GM23338 (cell line): Measurements from ENCODE around the gene MCAM. TPM values are rescaled to one million over a fixed set of nuclear protein-coding genes. Genes with fewer than 3 reads are reported as not detected.

Source experiments
- CREB1 ChIP-seq: fragments of 250-450 bp; sonication (Bioruptor Pico); IDR thresholded peaks from 2 replicates; pipeline ENCODE4 v1.5.0; 2020; ENCODE audit warnings: low read depth, mild to moderate bottlenecking, moderate library complexity
- EZH2phosphoT487 ChIP-seq: fragments of 200-600 bp; sonication (generic); IDR thresholded peaks from one replicate; pipeline ENCODE4 v1.8.1; 2018; ENCODE audit warnings: antibody characterized with exemption; ENCODE audit not compliant: unreplicated experiment
- JUNB ChIP-seq: IDR thresholded peaks from one replicate; pipeline ENCODE4 v1.6.1; 2016; ENCODE audit warnings: antibody characterized with exemption; ENCODE audit not compliant: unreplicated experiment
- POLR2AphosphoS5 ChIP-seq: IDR thresholded peaks from 2 replicates; pipeline ENCODE4 v1.6.1; 2016; ENCODE audit warnings: antibody characterized with exemption, low read depth
- STAT1 ChIP-seq: IDR thresholded peaks from one replicate; pipeline ENCODE4 v1.6.1; 2016; ENCODE audit warnings: antibody characterized with exemption; ENCODE audit not compliant: unreplicated experiment
- ZNF331 ChIP-seq: fragments of 250-450 bp; sonication (Bioruptor Pico); IDR thresholded peaks from 2 replicates; pipeline ENCODE4 v1.5.0; 2020; ENCODE audit warnings: low read depth, mild to moderate bottlenecking, moderate library complexity
- ZNF462 ChIP-seq: fragments of 250-450 bp; sonication (Bioruptor Pico); IDR thresholded peaks from 2 replicates; pipeline ENCODE4 v1.5.0; 2020; ENCODE audit warnings: mild to moderate bottlenecking, moderate library complexity
- polyA plus RNA-seq: library from polyadenylated mRNA; unstranded; fragments of >200 nt; fragmentation: Nextera tagmentation; extraction: Ambion mirVana; gene quantifications from 2 replicates; pipeline ENCODE4 v1.2.1, GENCODE V29; 2016
- total RNA-seq: library from RNA; depleted of rRNA; stranded (reverse); fragments of >200 nt; shearing (Covaris generic); gene quantifications from 2 replicates; pipeline ENCODE4 v1.2.3, GENCODE V29; 2014
- TF ChIP-seq, protein P1 (sequence below): IDR thresholded peaks from one replicate; pipeline ENCODE4 v1.6.1; 2018; ENCODE audit warnings: antibody characterized with exemption; ENCODE audit not compliant: unreplicated experiment

Gene MCAM
- total and polyA plus RNA-seq, 2 experiments from 2014 or later, result 8.9 to 79.5 TPM

DNA sequence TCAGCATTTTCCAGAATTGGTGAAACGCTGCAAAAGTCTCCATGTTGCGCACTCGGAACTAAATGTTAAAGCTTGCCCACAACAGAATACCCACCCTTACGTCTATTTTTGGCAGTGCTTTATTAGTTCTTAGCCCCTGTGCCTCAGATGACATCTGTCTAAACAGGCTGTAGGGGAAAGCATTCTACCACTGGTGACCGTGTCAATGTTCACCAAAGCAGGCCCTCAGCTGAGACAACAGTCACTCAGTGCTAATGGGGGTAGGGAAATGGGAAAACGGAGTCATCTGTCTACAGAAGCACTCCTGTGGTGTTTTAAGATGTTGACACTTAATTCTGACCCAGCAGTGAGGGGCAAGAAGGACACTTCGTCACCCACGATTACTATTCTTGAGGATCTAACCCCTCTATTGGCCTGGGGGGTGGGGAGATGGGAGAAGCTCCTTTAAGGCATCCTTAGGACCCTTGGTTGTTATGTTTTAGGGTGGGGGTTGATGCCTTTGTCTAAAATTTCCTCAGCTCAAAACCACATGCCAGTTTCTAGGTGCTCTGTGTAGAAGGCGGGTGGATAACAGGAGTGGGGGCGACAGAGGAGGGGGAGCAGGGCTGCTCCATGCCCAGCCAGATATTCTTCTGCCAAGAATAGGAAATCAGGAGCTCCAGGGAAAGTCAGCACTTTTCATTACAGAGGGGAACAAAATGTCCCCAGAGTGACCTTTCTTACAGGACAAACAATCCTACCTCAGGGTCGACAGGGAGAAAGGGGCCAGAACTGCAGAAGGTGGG, 45.2 kb upstream of the MCAM start (continued):
- no peak for TF ChIP-seq ZNF462 (CRISPR knock-in tag)
- no peak for TF ChIP-seq POLR2AphosphoS5
- no peak for TF ChIP-seq CREB1 (CRISPR knock-in tag)
- TF ChIP-seq, protein P1, sequence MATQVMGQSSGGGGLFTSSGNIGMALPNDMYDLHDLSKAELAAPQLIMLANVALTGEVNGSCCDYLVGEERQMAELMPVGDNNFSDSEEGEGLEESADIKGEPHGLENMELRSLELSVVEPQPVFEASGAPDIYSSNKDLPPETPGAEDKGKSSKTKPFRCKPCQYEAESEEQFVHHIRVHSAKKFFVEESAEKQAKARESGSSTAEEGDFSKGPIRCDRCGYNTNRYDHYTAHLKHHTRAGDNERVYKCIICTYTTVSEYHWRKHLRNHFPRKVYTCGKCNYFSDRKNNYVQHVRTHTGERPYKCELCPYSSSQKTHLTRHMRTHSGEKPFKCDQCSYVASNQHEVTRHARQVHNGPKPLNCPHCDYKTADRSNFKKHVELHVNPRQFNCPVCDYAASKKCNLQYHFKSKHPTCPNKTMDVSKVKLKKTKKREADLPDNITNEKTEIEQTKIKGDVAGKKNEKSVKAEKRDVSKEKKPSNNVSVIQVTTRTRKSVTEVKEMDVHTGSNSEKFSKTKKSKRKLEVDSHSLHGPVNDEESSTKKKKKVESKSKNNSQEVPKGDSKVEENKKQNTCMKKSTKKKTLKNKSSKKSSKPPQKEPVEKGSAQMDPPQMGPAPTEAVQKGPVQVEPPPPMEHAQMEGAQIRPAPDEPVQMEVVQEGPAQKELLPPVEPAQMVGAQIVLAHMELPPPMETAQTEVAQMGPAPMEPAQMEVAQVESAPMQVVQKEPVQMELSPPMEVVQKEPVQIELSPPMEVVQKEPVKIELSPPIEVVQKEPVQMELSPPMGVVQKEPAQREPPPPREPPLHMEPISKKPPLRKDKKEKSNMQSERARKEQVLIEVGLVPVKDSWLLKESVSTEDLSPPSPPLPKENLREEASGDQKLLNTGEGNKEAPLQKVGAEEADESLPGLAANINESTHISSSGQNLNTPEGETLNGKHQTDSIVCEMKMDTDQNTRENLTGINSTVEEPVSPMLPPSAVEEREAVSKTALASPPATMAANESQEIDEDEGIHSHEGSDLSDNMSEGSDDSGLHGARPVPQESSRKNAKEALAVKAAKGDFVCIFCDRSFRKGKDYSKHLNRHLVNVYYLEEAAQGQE, result no peak
- TF ChIP-seq JUNB, result no peak
- TF ChIP-seq ZNF331 (CRISPR knock-in tag), result no peak
- no peak for TF ChIP-seq STAT1
- TF ChIP-seq EZH2phosphoT487, result no peak
